ENCODE data around the gene UBAC1.

GRCh38 chr9:135989157-135989556 is 28.0 kb upstream of the UBAC1 start:
- no peak for TF ChIP-seq CTCF (IDR thresholded peaks at IDR 0.05)
- TF ChIP-seq POLR2A (IDR thresholded peaks at IDR 0.05): no peak
